ENCODE measurements around the gene GTPBP4.

DNA sequence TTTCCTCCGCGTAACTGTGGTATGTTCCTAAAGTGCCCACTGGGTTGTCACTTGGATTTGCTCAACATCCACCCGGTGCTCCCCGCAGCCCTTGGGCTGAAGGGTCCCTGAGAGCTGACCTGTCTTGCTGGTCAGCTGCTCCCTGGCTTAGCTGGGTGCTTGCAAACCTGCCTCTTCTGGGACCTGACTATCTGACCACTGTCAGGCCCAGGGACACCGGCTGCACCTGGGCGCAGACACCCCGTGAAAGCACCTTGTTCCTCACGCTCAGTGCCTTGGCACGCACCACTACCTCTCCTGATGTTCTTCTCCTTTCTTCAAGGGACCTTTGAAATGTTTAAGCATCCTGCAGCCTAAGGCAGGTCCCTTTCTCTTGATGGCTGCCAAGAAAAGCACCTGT lies 30.1 kb upstream of the GTPBP4 start:
- TF ChIP-seq CTCF (conservative IDR thresholded peaks at IDR 0.05; ENCODE audit: low read depth, low read length) (no peak), EZH2 (IDR thresholded peaks at IDR 0.05; ENCODE audit: low read length, unreplicated experiment) (no peak)
